Endothelial cell of umbilical vein (primary cell): Measurements from ENCODE around the gene TBC1D5. TPM values are rescaled to one million over a fixed set of nuclear protein-coding genes. Genes with fewer than 3 reads are reported as not detected.

Experiments used
- BruUV-seq: library from RNA; stranded (reverse); fragments of 400-500 nt; replicated peaks from 2 replicates; lab custom pipeline; 2021; lab: Mats Ljungman, UMichigan
- CTCF ChIA-PET: fragments of 300-600, 350-600 bp; sonication (Branson Sonifier 250); formaldehyde crosslinking; loops from one replicate; lab custom pipeline; 2021; ENCODE audit warnings: antibody characterized with exemption, inconsistent platforms; lab: Charles Lee
- POLR2A ChIA-PET: fragments of 300-600, 350-600 bp; sonication (Branson Sonifier 250); formaldehyde crosslinking; loops from one replicate; lab custom pipeline; 2021; ENCODE audit warnings: antibody characterized with exemption, inconsistent platforms; lab: Charles Lee
- DNase-seq: peaks from one replicate; pipeline ENCODE4 v3.0.0-alpha.2; 2011; ENCODE audit warnings: low read depth, low spot score
- FAIRE-seq: peaks from 2 replicates; lab custom pipeline; 2011; peaks lifted over from hg19 to GRCh38; lab: Jason Lieb, UNC
- H2AFZ ChIP-seq: 2 replicates; pipeline ENCODE4 v1.6.0; 2012; ENCODE audit warnings: low read depth, low read length, control low read depth, inconsistent platforms
- H3K27ac ChIP-seq: 2 replicates; pipeline ENCODE4 v1.5.1; 2011; ENCODE audit warnings: low read depth, mild to moderate bottlenecking, control low read depth, low read length, moderate library complexity; ENCODE audit not compliant: insufficient read depth
- H3K27me3 ChIP-seq, 2 experiments: 2 replicates each; pipeline versions ENCODE4 v1.6.0 to v1.6.1; 2011; ENCODE audit warnings: low read length in 2 of 2, mixed read lengths in 1 of 2; ENCODE audit not compliant: control insufficient read depth in 2 of 2, insufficient read depth in 2 of 2
- H3K36me3 ChIP-seq, 2 experiments: 2 replicates in 1 of 2; 3 replicates in 1 of 2; pipeline ENCODE4 v1.5.1; 2011; ENCODE audit warnings: low read length in 2 of 2, mild to moderate bottlenecking in 1 of 2, moderate library complexity in 1 of 2; ENCODE audit not compliant: control insufficient read depth in 2 of 2, insufficient read depth in 2 of 2; ENCODE audit errors: extremely low read depth in 1 of 2
- H3K4me1 ChIP-seq: 3 replicates; pipeline ENCODE4 v1.5.1; 2011; ENCODE audit warnings: mild to moderate bottlenecking, low read length; ENCODE audit not compliant: control insufficient read depth, insufficient read depth; ENCODE audit errors: extremely low read depth
- H3K4me2 ChIP-seq: 2 replicates; pipeline ENCODE4 v1.6.1; 2011; ENCODE audit warnings: low read length, control low read depth, mixed read lengths; ENCODE audit not compliant: insufficient read depth
- H3K4me3 ChIP-seq, 3 experiments: fragments of 200-600 bp in 1 of 3; sonication (generic), shearing (Covaris generic) in 1 of 3; replicated peaks in 1 of 3; 2 replicates each; pipeline ENCODE4 v1.5.1; 2011 to 2016; ENCODE audit warnings: control low read depth in 3 of 3, low read length in 3 of 3, mild to moderate bottlenecking in 2 of 3, inconsistent platforms in 1 of 3, low read depth in 1 of 3, moderate library complexity in 1 of 3; ENCODE audit not compliant: insufficient read depth in 1 of 3
- H3K79me2 ChIP-seq: 2 replicates; pipeline ENCODE4 v1.6.0; 2012; ENCODE audit warnings: low read length, inconsistent platforms; ENCODE audit not compliant: control insufficient read depth, insufficient read depth
- H3K9ac ChIP-seq: replicated peaks from 2 replicates; pipeline ENCODE3; 2011; ENCODE audit warnings: low read length, control low read depth; ENCODE audit not compliant: insufficient read depth; ENCODE audit errors: extremely low read depth
- H3K9me1 ChIP-seq: replicated peaks from 3 replicates; pipeline ENCODE4 v1.6.0; 2011; ENCODE audit warnings: mild to moderate bottlenecking, low read length; ENCODE audit not compliant: control insufficient read depth, insufficient read depth; ENCODE audit errors: extremely low read depth
- H3K9me3 ChIP-seq: replicated peaks from 2 replicates; pipeline ENCODE4 v1.5.1; 2012; ENCODE audit warnings: low read length, inconsistent platforms; ENCODE audit not compliant: control insufficient read depth, insufficient read depth
- H4K20me1 ChIP-seq: replicated peaks from 2 replicates; pipeline ENCODE3; 2011; ENCODE audit warnings: mild to moderate bottlenecking, low read length; ENCODE audit not compliant: control insufficient read depth, insufficient read depth; ENCODE audit errors: extremely low read depth
- EZH2 ChIP-seq: IDR thresholded peaks from 2 replicates; pipeline ENCODE4 v1.6.1; 2012; ENCODE audit warnings: borderline replicate concordance, low read depth, mild to moderate bottlenecking, moderate library complexity, low read length, inconsistent platforms; ENCODE audit not compliant: severe bottlenecking
- FOS ChIP-seq: IDR thresholded peaks from 2 replicates; pipeline ENCODE4 v1.6.1; 2011; ENCODE audit warnings: mild to moderate bottlenecking, low read length, moderate library complexity, borderline replicate concordance; ENCODE audit not compliant: insufficient read depth
- GATA2 ChIP-seq: IDR thresholded peaks from 2 replicates; pipeline ENCODE4 v1.7.0; 2011; ENCODE audit warnings: low read depth, mild to moderate bottlenecking, moderate library complexity, mixed read lengths, low read length; ENCODE audit not compliant: insufficient read length, insufficient read depth
- MAX ChIP-seq: IDR thresholded peaks from 2 replicates; pipeline ENCODE4 v1.6.1; 2011; ENCODE audit not compliant: insufficient read depth, insufficient read length
- POLR2A ChIP-seq: IDR thresholded peaks from 2 replicates; pipeline ENCODE4 v1.6.1; 2012; ENCODE audit warnings: low read depth, mild to moderate bottlenecking, control low read depth, low read length
- POLR2AphosphoS5 ChIP-seq: IDR thresholded peaks from 2 replicates; pipeline ENCODE4 v1.6.1; 2012; ENCODE audit warnings: low read depth, mild to moderate bottlenecking, control low read depth, low read length, moderate library complexity; ENCODE audit not compliant: insufficient read depth
- dilution Hi-C: fragments of 300-500 bp; cut with MboI; formaldehyde crosslinking; loops from one replicate; pipeline ENCODE4 v1.15.0; 2019; ENCODE audit warnings: low sequenced_read_pairs; ENCODE audit not compliant: extremely low pct_ligation_motif_present
- intact Hi-C: fragments of 100-400 bp; cut with micrococcal nuclease; formaldehyde crosslinking; loops from one replicate; pipeline ENCODE4 v1.10.0; 2022
- polyA plus RNA-seq, 4 experiments: library from polyadenylated mRNA; depleted of rRNA in 3 of 4; stranded (reverse) in 3 of 4; unstranded in 1 of 4; fragments of >200 nt; gene quantifications; 2 replicates each; pipeline versions ENCODE4 v1.2.1 to v1.2.3, GENCODE V29; 2011 to 2012; ENCODE audit warnings: missing spikeins in 1 of 4
- total RNA-seq: library from RNA; stranded (reverse); gene quantifications from 2 replicates; pipeline ENCODE4 v1.2.3, GENCODE V29; 2021
- TF ChIP-seq, protein P1 (sequence below), 2 donors: IDR thresholded peaks; 1 replicate in 1 of 2; 2 replicates in 1 of 2; pipeline ENCODE4 v1.5.1; 2011; ENCODE audit warnings: low read length in 2 of 2, mild to moderate bottlenecking in 2 of 2, moderate library complexity in 2 of 2, control low read depth in 1 of 2, inconsistent platforms in 1 of 2, low read depth in 1 of 2; ENCODE audit not compliant: insufficient read depth in 1 of 2; ENCODE audit errors: extremely low read depth in 1 of 2

TBC1D5 gene
- total and polyA plus RNA-seq, 2 donors (not counting 3 experiments of a cell fraction or from before 2014, with no cell fraction given), result 17.5 to 44.7 TPM

- no peak overlapping the region for H2AFZ ChIP-seq
- H3K36me3 ChIP-seq, result no peaks in the 10 kb centered on the region
- peaks cover 5% of the 10 kb centered on the region for H3K4me1 ChIP-seq
- intact Hi-C loops, result no loop called here
- DNase-seq (no peak), FAIRE-seq (no peak)
- peaks cover 4% of the 10 kb centered on the region for H3K9me1 ChIP-seq
- CTCF ChIA-PET, result interaction anchor here (1.1 kb wide), 1 partner anchor 12 kb away, joined by 3 read pairs; no protein-coding TSS in a partner anchor
- TF ChIP-seq MAX, result no peak
- TF ChIP-seq FOS, result no peak
- TF ChIP-seq POLR2AphosphoS5, result no peak
- TF ChIP-seq POLR2A, result no peak
- TF ChIP-seq, protein P1, sequence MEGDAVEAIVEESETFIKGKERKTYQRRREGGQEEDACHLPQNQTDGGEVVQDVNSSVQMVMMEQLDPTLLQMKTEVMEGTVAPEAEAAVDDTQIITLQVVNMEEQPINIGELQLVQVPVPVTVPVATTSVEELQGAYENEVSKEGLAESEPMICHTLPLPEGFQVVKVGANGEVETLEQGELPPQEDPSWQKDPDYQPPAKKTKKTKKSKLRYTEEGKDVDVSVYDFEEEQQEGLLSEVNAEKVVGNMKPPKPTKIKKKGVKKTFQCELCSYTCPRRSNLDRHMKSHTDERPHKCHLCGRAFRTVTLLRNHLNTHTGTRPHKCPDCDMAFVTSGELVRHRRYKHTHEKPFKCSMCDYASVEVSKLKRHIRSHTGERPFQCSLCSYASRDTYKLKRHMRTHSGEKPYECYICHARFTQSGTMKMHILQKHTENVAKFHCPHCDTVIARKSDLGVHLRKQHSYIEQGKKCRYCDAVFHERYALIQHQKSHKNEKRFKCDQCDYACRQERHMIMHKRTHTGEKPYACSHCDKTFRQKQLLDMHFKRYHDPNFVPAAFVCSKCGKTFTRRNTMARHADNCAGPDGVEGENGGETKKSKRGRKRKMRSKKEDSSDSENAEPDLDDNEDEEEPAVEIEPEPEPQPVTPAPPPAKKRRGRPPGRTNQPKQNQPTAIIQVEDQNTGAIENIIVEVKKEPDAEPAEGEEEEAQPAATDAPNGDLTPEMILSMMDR (IDR thresholded peaks at IDR 0.05; ENCODE audit: extremely low read depth in 1 of 2, insufficient read depth in 1 of 2, low read depth in 1 of 2, low read length in 2 of 2), result no peak
- TF ChIP-seq EZH2, result no peak
- no peak for TF ChIP-seq GATA2
- dilution Hi-C loops, result no loop called here
- POLR2A ChIA-PET, result no interaction called here
- no peak overlapping the region for H3K4me3 ChIP-seq
- BruUV-seq, result no TSS peak
- no peak overlapping the region for H3K27ac ChIP-seq
- H3K4me2 ChIP-seq, result no peak overlapping the region
- no peaks in the 10 kb centered on the region for H3K9me3 ChIP-seq
- no peaks in the 10 kb centered on the region for H3K79me2 ChIP-seq
- no peaks in the 10 kb centered on the region for H4K20me1 ChIP-seq
- no peak overlapping the region for H3K9ac ChIP-seq
- H3K27me3 ChIP-seq, result no peaks in the 10 kb centered on the region
Observed at GRCh38 chr3:17573396-17573795, 169.0 kb downstream of the TBC1D5 start.
